Thyroid gland (tissue), 4 donors: ENCODE measurements around the gene HNRNPF. TPM values are rescaled to one million over a fixed set of nuclear protein-coding genes. Genes with fewer than 3 reads are reported as not detected.

ENCODE experiments used
- DNase-seq, 2 donors: peaks; one replicate each; pipeline ENCODE4 v3.0.0-alpha.2; 2019
- H3K27ac ChIP-seq, 3 donors: fragments of 200-600 bp; sonication (generic); 1 replicate in 2 of 3; 2 replicates in 1 of 3; pipeline ENCODE4 v1.5.1; 2016 to 2019; ENCODE audit warnings: mild to moderate bottlenecking in 1 of 3, moderate library complexity in 1 of 3
- H3K27me3 ChIP-seq: fragments of 200-600 bp; sonication (generic); one replicate; pipeline ENCODE4 v1.5.1; 2019
- H3K36me3 ChIP-seq, 2 donors: fragments of 200-600 bp; sonication (generic); one replicate each; pipeline ENCODE4 v1.5.1; 2016 to 2019
- H3K4me1 ChIP-seq, 2 donors: fragments of 200-600 bp; sonication (generic); one replicate each; pipeline ENCODE4 v1.5.1; 2017 to 2019
- H3K4me3 ChIP-seq, 3 donors: fragments of 200-600 bp; sonication (generic); replicated peaks in 1 of 3; 1 replicate in 2 of 3; 2 replicates in 1 of 3; pipeline ENCODE4 v1.5.1; 2016; ENCODE audit warnings: mild to moderate bottlenecking in 1 of 3
- H3K9me3 ChIP-seq: fragments of 200-600 bp; sonication (generic); one replicate; pipeline ENCODE4 v1.5.1; 2017
- CTCF ChIP-seq, 6 experiments: fragments of 200-600 bp in 3 of 6; fragments of 450-650 bp in 3 of 6; sonication (generic) in 3 of 6; IDR thresholded peaks; one replicate each; pipeline ENCODE4 v1.5.1; 2016 to 2019; ENCODE audit warnings: antibody characterized with exemption in 6 of 6, mild to moderate bottlenecking in 2 of 6, inconsistent platforms in 1 of 6, moderate library complexity in 1 of 6
- POLR2A ChIP-seq, 2 donors: fragments of 450-650 bp; IDR thresholded peaks; one replicate each; pipeline ENCODE4 v1.6.1; 2017; ENCODE audit warnings: antibody characterized with exemption in 2 of 2, mild to moderate bottlenecking in 2 of 2, moderate library complexity in 1 of 2
- WGBS, 2 donors: methylation state at CpG; one replicate each; pipeline ENCODE4 v1.1.5; 2017; 5-methylcytosine and 5-hydroxymethylcytosine counted together
- intact Hi-C: fragments of 100-400 bp; cut with DNase I; formaldehyde crosslinking; loops from one replicate; pipeline ENCODE4 v1.15.1; 2023
- total RNA-seq, 4 donors: library from RNA; depleted of rRNA; stranded (reverse); fragments of >200 nt; gene quantifications; one replicate each; pipeline ENCODE4 v1.2.3, GENCODE V29; 2016

HNRNPF gene
- total RNA-seq, 4 donors from 2014 or later = 148 to 158 (median 155) TPM

GRCh38 chr10:43353495-43354329, 55.3 kb downstream of the HNRNPF start:
- DNase-seq = no peak
- intact Hi-C loops = no loop called here
- TF ChIP-seq POLR2A (IDR thresholded peaks at IDR 0.05) = no peak
- TF ChIP-seq CTCF (IDR thresholded peaks at IDR 0.05) = no peak
- Histone ChIP-seq H3K4me1 (peaks cover 0 to 10% of the 10 kb centered on the region in 2 donors), H3K27ac (no peak overlapping the region), H3K4me3 (no peak overlapping the region), H3K36me3 (no peaks in the 10 kb centered on the region), H3K9me3 (no peaks in the 10 kb centered on the region), H3K27me3 (peaks cover 4% of the 10 kb centered on the region)
- WGBS, 2 donors = 35 to 42% methylated on average over 3 of the region's 3 CpGs

- TF ChIP-seq POLR2A (IDR thresholded peaks at IDR 0.05) (no peak), CTCF (IDR thresholded peaks at IDR 0.05) (no peak)
- Histone ChIP-seq H3K36me3 (no peaks in the 10 kb centered on the region), H3K27ac (no peak overlapping the region), H3K9me3 (no peaks in the 10 kb centered on the region), H3K27me3 (peaks cover 4% of the 10 kb centered on the region), H3K4me1 (peaks cover 0 to 10% of the 10 kb centered on the region in 2 donors), H3K4me3 (no peak overlapping the region)
- intact Hi-C loops = no loop called here
- DNase-seq = no peak
- 66 to 71% methylated on average over 7 of the region's 7 CpGs for WGBS, 2 donors
Measured at GRCh38 chr10:43352951-43353350, 56.0 kb downstream of the HNRNPF start.

GRCh38 chr10:43351301-43351700, 57.7 kb downstream of the HNRNPF start:
- Histone ChIP-seq H3K9me3 (no peaks in the 10 kb centered on the region), H3K4me1 (peaks cover 0 to 10% of the 10 kb centered on the region in 2 donors), H3K27me3 (peaks cover 4% of the 10 kb centered on the region), H3K4me3 (no peak overlapping the region), H3K36me3 (no peaks in the 10 kb centered on the region), H3K27ac (no peak overlapping the region)
- no peak for DNase-seq
- intact Hi-C loops = no loop called here
- TF ChIP-seq CTCF (IDR thresholded peaks at IDR 0.05) (no peak), POLR2A (IDR thresholded peaks at IDR 0.05) (no peak)
- 65 to 80% methylated on average over 14 of the region's 14 CpGs for WGBS, 2 donors

DNA sequence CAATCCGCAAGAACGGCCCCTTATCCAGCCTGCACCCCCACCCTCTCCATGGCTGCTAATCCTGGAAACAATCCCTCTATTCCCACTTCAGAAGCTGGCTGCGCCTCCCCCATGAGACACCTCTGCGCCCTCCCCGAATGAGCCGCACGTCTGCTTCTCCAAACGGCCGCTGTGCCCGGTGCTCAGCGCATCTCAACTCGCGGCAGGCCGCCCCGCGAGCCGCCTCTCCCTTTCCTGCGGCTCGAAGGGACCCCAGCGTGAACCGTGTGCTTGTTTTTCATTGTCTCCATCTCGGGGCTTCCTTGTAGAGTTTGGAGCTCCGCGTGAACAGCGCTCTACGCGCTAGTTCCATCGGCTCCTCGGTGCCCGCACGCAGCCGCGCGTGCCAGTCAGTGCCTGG, 58.3 kb downstream of the HNRNPF start:
- H3K27me3 ChIP-seq = peaks cover 4% of the 10 kb centered on the region
- H3K27ac ChIP-seq = no peak overlapping the region
- no peak for DNase-seq
- H3K4me3 ChIP-seq = no peak overlapping the region
- peaks cover 0 to 10% of the 10 kb centered on the region in 2 donors for H3K4me1 ChIP-seq
- no peaks in the 10 kb centered on the region for H3K9me3 ChIP-seq
- intact Hi-C loops = no loop called here
- WGBS, 2 donors = 45 to 63% methylated on average over 17 to 34 of the region's 34 CpGs
- TF ChIP-seq CTCF (IDR thresholded peaks at IDR 0.05) = no peak
- no peak for TF ChIP-seq POLR2A (IDR thresholded peaks at IDR 0.05)
- H3K36me3 ChIP-seq = no peaks in the 10 kb centered on the region

DNA sequence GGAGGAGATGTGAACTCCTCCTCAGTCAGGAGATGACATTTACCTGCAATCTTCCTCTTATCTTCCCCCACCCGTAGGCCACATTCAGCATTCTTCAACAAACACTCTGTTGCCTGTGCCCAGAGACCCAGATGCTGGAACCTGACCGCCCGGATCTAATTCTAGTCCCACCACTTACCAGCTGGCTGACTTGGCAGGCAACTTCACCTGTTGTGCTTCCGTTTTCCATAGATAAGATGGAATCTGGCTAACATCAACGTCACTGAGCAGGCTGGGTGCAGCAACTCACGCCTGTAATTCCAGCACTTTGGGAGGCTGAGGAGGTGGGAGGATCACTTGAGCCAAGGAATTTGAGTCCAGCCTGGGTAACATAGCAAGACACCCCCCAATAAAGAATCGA, 58.8 kb downstream of the HNRNPF start:
- no peak overlapping the region for H3K27ac ChIP-seq
- DNase-seq = no peak
- no peaks in the 10 kb centered on the region for H3K36me3 ChIP-seq
- 49 to 68% methylated on average over 7 of the region's 7 CpGs for WGBS, 2 donors
- no peak for TF ChIP-seq CTCF (IDR thresholded peaks at IDR 0.05)
- no peak for TF ChIP-seq POLR2A (IDR thresholded peaks at IDR 0.05)
- intact Hi-C loops = no loop called here
- peaks cover 0 to 10% of the 10 kb centered on the region in 2 donors for H3K4me1 ChIP-seq
- H3K4me3 ChIP-seq = no peak overlapping the region
- H3K27me3 ChIP-seq = peaks cover 4% of the 10 kb centered on the region
- H3K9me3 ChIP-seq = no peaks in the 10 kb centered on the region
